Measurements from ENCODE around the gene PKIB.

DNA sequence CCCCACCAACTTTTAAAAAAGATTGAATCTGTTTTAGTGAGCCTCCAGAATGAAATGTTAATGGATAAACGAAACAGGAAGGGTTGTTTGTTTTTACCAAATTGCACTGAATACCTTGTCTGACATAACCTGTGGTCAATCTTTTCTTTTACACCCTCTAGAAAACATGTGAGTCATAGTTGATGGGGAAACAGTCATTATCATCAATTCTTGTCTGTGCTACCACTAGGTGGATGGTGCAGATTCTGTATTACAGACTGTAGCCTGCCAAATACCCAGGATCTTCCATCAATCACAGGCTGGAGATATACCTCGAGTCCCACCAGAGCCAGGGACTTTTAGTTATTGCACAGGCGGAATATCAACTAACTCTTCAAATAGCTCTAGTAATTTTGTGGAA, 29.5 kb upstream of the PKIB start:
- TF ChIP-seq YY1 (IDR thresholded peaks at IDR 0.05; ENCODE audit: low read depth, low read length), result no peak
- TF ChIP-seq, protein P1, sequence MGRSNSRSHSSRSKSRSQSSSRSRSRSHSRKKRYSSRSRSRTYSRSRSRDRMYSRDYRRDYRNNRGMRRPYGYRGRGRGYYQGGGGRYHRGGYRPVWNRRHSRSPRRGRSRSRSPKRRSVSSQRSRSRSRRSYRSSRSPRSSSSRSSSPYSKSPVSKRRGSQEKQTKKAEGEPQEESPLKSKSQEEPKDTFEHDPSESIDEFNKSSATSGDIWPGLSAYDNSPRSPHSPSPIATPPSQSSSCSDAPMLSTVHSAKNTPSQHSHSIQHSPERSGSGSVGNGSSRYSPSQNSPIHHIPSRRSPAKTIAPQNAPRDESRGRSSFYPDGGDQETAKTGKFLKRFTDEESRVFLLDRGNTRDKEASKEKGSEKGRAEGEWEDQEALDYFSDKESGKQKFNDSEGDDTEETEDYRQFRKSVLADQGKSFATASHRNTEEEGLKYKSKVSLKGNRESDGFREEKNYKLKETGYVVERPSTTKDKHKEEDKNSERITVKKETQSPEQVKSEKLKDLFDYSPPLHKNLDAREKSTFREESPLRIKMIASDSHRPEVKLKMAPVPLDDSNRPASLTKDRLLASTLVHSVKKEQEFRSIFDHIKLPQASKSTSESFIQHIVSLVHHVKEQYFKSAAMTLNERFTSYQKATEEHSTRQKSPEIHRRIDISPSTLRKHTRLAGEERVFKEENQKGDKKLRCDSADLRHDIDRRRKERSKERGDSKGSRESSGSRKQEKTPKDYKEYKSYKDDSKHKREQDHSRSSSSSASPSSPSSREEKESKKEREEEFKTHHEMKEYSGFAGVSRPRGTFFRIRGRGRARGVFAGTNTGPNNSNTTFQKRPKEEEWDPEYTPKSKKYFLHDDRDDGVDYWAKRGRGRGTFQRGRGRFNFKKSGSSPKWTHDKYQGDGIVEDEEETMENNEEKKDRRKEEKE (IDR thresholded peaks at IDR 0.05), result no peak
- no peak for TF ChIP-seq GATAD2B (conservative IDR thresholded peaks at IDR 0.05; ENCODE audit: low read depth)
- TF ChIP-seq, protein P2, sequence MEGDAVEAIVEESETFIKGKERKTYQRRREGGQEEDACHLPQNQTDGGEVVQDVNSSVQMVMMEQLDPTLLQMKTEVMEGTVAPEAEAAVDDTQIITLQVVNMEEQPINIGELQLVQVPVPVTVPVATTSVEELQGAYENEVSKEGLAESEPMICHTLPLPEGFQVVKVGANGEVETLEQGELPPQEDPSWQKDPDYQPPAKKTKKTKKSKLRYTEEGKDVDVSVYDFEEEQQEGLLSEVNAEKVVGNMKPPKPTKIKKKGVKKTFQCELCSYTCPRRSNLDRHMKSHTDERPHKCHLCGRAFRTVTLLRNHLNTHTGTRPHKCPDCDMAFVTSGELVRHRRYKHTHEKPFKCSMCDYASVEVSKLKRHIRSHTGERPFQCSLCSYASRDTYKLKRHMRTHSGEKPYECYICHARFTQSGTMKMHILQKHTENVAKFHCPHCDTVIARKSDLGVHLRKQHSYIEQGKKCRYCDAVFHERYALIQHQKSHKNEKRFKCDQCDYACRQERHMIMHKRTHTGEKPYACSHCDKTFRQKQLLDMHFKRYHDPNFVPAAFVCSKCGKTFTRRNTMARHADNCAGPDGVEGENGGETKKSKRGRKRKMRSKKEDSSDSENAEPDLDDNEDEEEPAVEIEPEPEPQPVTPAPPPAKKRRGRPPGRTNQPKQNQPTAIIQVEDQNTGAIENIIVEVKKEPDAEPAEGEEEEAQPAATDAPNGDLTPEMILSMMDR (IDR thresholded peaks at IDR 0.05 in 2 of 3, conservative IDR thresholded peaks at IDR 0.05 in 1 of 3; ENCODE audit: control insufficient read depth in 2 of 3, extremely low read depth in 1 of 3, insufficient read depth in 1 of 3, low read depth in 3 of 3, low read length in 3 of 3), result no peak
- TF ChIP-seq FOXK2 (IDR thresholded peaks at IDR 0.05), result no peak
- TF ChIP-seq, protein P3, sequence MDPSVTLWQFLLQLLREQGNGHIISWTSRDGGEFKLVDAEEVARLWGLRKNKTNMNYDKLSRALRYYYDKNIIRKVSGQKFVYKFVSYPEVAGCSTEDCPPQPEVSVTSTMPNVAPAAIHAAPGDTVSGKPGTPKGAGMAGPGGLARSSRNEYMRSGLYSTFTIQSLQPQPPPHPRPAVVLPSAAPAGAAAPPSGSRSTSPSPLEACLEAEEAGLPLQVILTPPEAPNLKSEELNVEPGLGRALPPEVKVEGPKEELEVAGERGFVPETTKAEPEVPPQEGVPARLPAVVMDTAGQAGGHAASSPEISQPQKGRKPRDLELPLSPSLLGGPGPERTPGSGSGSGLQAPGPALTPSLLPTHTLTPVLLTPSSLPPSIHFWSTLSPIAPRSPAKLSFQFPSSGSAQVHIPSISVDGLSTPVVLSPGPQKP (IDR thresholded peaks at IDR 0.05; ENCODE audit: low read depth, low read length), result no peak
- no peak for TF ChIP-seq SUZ12 (IDR thresholded peaks at IDR 0.05; ENCODE audit: unreplicated experiment)
- no peak for TF ChIP-seq POLR2A (IDR thresholded peaks at IDR 0.05; ENCODE audit: low read depth, low read length)

Measured in GM12878 (cell line).